ACHN (cell line): Measurements from ENCODE around the gene ERI2.
"Not testable (repeated sequence)": the region's sequence is repeated elsewhere in the genome, so short reads cannot be mapped to it uniquely, and the experiment has no call there.

Experiments
- DNase-seq: peaks from one replicate; pipeline ENCODE4 v3.0.0-alpha.2; 2015
- in situ Hi-C: cut with HindIII; loops from 2 replicates; pipeline ENCODE4 v1.10.0; 2017; ENCODE audit warnings: low sequenced_read_pairs, low pct_ligation_motif_present, low pct_unique_long_range_greater_than_20kb

Gene ERI2

GRCh38 chr16:20822521-20823325, 16.5 kb upstream of the ERI2 start:
- in situ Hi-C loops, result no loop called here
- no peak for DNase-seq

- in situ Hi-C loops, result no loop called here
- DNase-seq, result no peak
Observed at GRCh38 chr16:20821682-20822081, 15.4 kb upstream of the ERI2 start.

GRCh38 chr16:20818929-20819585, 12.8 kb upstream of the ERI2 start:
- in situ Hi-C loops, result no loop called here
- no peak for DNase-seq

- in situ Hi-C loops, result no loop called here
- no peak for DNase-seq
Observed at GRCh38 chr16:20814784-20815183, 8.5 kb upstream of the ERI2 start.

GRCh38 chr16:20812510-20812909, 6.2 kb upstream of the ERI2 start:
- DNase-seq, result no peak
- in situ Hi-C loops, result no loop called here

GRCh38 chr16:20811889-20812439, 5.7 kb upstream of the ERI2 start:
- in situ Hi-C loops, result no loop called here
- DNase-seq, result no peak

GRCh38 chr16:20807862-20808261, 1.6 kb upstream of the ERI2 start:
- DNase-seq, result no peak
- in situ Hi-C loops, result no loop called here

GRCh38 chr16:20805684-20806167, 546 bp downstream of the ERI2 start:
- in situ Hi-C loops, result not testable (repeated sequence)
- peak; percentile 3 for DNase-seq

GRCh38 chr16:20803561-20804214, 2.6 kb downstream of the ERI2 start:
- in situ Hi-C loops, result no loop called here
- DNase-seq, result peak; percentile 59

GRCh38 chr16:20803192-20803560, 3.1 kb downstream of the ERI2 start:
- in situ Hi-C loops, result no loop called here
- DNase-seq, result peak; percentile 27

- in situ Hi-C loops, result no loop called here
- DNase-seq, result no peak
Observed at GRCh38 chr16:20801278-20801677, 5.0 kb downstream of the ERI2 start.

- in situ Hi-C loops, result no loop called here
- DNase-seq, result peak; percentile 50
Observed at GRCh38 chr16:20799599-20799998, 6.7 kb downstream of the ERI2 start.

- DNase-seq, result no peak
- in situ Hi-C loops, result no loop called here
Observed at GRCh38 chr16:20798364-20798763, 7.9 kb downstream of the ERI2 start.

- in situ Hi-C loops, result no loop called here
- no peak for DNase-seq
Observed at GRCh38 chr16:20791923-20792612, 14.2 kb downstream of the ERI2 start.

GRCh38 chr16:20789130-20789529, 17.1 kb downstream of the ERI2 start:
- in situ Hi-C loops, result no loop called here
- DNase-seq, result no peak

- DNase-seq, result no peak
- in situ Hi-C loops, result no loop called here
Observed at GRCh38 chr16:20784204-20784603, 22.1 kb downstream of the ERI2 start.

- DNase-seq, result no peak
- in situ Hi-C loops, result no loop called here
Observed at GRCh38 chr16:20782470-20782869, 23.8 kb downstream of the ERI2 start.

GRCh38 chr16:20781697-20782096, 24.6 kb downstream of the ERI2 start:
- in situ Hi-C loops, result no loop called here
- no peak for DNase-seq
